T-helper 2 cell treated with Interferon-gamma antibody and Interleukin-4, amounts not matched to agents 5 μg/mL and 100 μg/mL, for 36 hours (primary cell): Measurements from ENCODE around the gene CCDC183.
"Not testable (repeated sequence)": the region's sequence is repeated elsewhere in the genome, so short reads cannot be mapped to it uniquely, and the experiment has no call there.

Experiments
- DNase-seq: peaks from one replicate; pipeline ENCODE4 v3.0.0; 2021; ENCODE audit warnings: low spot score
- H3K27ac Mint-ChIP-seq: one replicate; pipeline ENCODE4 v1.8.0; 2021; ENCODE audit warnings: mild to moderate bottlenecking, mixed read lengths
- H3K27me3 Mint-ChIP-seq: one replicate; pipeline ENCODE4 v1.8.0; 2021; ENCODE audit warnings: low read depth, mixed read lengths
- H3K36me3 Mint-ChIP-seq: one replicate; pipeline ENCODE4 v1.8.0; 2021; ENCODE audit warnings: low read depth, mixed read lengths
- H3K4me1 Mint-ChIP-seq: one replicate; pipeline ENCODE4 v1.8.0; 2021; ENCODE audit warnings: low read depth, mixed read lengths
- H3K4me3 Mint-ChIP-seq: one replicate; pipeline ENCODE4 v1.8.0; 2022; ENCODE audit warnings: mild to moderate bottlenecking, moderate library complexity, mixed read lengths
- H3K9me3 Mint-ChIP-seq: one replicate; pipeline ENCODE4 v1.8.0; 2021; ENCODE audit warnings: mixed read lengths

The CCDC183 gene

DNA sequence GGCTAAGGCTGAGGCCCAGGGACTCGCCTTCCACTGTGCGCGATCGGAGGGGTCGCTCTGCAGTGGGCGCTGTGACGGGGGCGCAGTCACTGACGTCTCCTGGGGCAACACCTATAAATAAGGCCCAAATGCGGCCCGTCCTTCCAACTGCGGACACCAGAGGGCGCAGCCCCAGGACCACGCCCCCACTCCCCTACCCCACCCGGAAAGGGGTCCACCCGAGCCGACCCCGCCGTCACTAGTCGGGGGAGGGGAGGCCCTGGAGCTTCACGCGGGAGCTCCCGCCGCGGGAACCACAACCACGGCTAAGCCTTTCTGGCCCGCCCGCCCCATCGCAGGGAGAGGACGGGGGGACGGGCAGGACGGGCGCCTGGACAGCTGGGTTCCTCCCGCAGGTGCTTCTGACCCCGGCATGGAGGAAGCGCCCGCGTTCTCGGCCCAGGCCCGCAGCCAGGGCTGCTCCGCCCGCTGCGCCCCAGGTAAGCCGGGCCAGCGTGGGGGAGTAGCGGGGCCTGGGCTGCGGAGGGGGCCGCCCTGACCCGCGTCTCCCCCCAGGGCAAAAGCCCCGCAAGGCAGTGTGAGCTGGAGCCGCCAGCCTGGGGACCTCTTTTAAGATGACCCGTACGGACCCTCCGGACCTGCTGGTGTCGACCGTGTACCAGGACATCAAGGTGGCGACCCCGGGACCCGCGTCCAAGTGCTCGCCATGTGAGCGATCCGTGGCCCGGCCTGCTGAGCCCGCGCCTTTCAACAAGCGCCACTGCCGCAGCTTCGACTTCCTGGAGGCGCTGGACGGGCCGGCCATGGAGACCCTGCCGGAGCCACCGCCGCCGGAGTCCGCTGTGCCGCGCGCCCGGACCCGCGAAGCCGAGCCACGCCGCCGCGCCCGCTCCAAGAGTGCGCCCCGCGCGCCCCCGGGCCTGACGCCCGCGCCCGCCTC is 47.9 kb downstream of the CCDC183 start:
- H3K4me3 Mint-ChIP-seq = peak overlapping the region; percentile 54
- H3K4me1 Mint-ChIP-seq = peaks cover 13% of the 10 kb centered on the region
- DNase-seq = peak; percentile 48
- H3K9me3 Mint-ChIP-seq, H3K36me3 Mint-ChIP-seq: not testable (repeated sequence)
- peaks cover 16% of the 10 kb centered on the region for H3K27me3 Mint-ChIP-seq
- H3K27ac Mint-ChIP-seq = peak overlapping the region; percentile 41

DNA sequence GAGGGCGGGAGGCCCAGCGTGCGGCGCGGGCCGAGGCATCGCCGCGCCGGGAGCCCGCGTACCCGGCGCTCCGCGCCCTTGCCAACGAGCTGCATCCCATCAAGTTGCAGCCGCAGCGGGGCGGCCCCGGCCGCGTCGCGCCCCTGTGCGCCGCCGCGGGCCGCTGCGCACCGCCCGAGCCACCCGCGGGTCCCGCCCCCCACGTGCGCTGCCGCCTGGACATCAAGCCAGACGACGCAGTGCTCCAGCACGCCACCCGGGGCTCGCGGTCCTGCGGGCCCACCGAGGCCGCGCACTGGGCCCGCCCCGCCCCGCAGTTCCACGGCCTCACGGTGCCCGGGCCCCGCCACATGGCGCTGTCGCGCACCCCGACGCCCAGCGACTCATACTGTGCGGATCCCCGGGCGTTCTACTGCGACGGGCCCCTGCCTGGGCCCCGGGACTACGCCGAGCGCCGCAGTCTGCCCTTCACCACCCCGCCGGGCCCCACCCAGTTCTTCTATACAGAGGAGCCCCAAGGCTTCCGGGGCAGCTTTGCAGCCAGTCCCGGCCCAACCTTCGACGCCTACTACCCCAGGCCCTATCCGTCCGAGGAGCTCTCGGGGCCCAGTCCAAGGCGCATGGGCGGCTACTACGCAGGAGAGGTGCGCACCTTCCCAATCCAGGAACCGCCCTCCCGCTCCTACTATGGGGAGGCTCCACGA is 48.8 kb downstream of the CCDC183 start:
- Mint-ChIP-seq H3K27ac (peak overlapping the region; percentile 26), H3K36me3 (peaks cover 4% of the 10 kb centered on the region), H3K4me1 (peaks cover 15% of the 10 kb centered on the region), H3K4me3 (no peak overlapping the region), H3K27me3 (peaks cover 17% of the 10 kb centered on the region), H3K9me3 (no peaks in the 10 kb centered on the region)
- no peak for DNase-seq

DNA sequence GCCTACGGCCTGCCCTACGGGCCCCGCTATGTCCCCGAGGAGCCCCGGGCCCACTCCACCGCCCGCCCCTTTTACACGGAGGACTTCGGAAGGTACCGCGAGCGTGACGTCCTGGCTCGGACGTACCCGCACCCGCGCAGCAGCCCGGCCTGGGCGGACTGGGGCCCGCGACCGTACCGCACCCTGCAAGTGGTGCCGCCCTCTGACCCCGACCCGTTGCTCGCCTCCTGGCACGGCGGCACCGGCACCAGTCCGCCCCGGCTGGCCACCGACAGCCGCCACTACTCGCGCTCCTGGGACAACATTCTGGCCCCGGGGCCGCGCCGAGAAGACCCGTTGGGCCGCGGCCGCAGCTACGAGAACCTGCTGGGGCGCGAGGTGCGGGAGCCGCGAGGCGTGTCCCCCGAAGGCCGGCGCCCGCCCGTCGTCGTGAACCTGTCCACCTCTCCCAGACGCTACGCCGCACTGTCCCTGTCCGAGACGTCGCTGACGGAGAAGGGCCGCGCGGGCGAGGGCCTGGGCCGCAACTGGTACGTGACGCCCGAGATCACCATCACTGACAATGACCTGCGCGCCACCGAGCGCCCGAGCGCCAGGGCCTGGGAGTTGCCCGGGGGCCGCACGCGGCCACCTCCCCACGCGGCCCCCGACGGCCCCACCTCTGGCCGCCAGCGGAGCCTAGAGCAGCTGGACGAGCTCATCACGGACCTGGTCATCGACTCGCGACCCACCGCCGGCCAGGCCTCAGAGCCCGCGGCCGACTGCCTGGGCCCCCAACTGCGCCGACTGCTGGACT is 49.5 kb downstream of the CCDC183 start:
- Mint-ChIP-seq H3K4me3 (no peak overlapping the region), H3K36me3 (peaks cover 2% of the 10 kb centered on the region), H3K27me3 (peaks cover 17% of the 10 kb centered on the region), H3K9me3 (no peaks in the 10 kb centered on the region), H3K4me1 (peaks cover 12% of the 10 kb centered on the region), H3K27ac (peak overlapping the region; percentile 26)
- no peak for DNase-seq

DNA sequence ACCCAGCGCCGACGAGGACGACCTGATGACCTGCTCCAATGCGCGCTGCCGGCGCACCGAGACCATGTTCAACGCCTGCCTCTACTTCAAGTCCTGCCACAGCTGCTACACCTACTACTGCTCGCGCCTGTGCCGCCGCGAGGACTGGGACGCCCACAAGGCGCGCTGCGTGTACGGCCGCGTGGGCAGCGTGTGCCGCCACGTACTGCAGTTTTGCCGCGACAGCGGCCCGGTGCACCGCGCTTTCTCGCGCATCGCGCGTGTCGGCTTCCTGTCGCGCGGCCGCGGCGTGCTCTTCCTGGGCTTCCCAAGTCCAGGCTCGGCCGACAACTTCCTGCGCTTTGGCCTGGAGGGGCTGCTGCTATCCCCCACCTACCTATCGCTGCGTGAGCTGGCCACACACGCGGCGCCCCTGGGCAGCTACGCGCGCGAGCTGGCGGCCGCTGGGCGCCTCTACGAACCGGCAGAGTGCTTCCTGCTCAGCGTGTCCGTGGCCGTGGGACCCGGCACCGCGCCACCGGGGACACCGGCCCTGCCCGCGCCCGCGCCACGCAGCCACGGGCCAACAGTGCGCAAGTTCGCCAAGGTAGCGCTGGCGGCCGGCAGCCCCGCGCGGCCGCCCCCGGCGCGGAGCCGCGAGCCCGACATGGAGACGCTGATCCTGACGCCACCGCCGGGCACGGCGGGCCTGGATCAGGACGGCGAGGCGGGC is 50.4 kb downstream of the CCDC183 start:
- H3K4me1 Mint-ChIP-seq = peaks cover 12% of the 10 kb centered on the region
- DNase-seq = no peak
- H3K36me3 Mint-ChIP-seq = peaks cover 2% of the 10 kb centered on the region
- peaks cover 17% of the 10 kb centered on the region for H3K27me3 Mint-ChIP-seq
- H3K9me3 Mint-ChIP-seq = no peaks in the 10 kb centered on the region
- H3K27ac Mint-ChIP-seq = peak overlapping the region; percentile 31
- peak overlapping the region; percentile 40 for H3K4me3 Mint-ChIP-seq

DNA sequence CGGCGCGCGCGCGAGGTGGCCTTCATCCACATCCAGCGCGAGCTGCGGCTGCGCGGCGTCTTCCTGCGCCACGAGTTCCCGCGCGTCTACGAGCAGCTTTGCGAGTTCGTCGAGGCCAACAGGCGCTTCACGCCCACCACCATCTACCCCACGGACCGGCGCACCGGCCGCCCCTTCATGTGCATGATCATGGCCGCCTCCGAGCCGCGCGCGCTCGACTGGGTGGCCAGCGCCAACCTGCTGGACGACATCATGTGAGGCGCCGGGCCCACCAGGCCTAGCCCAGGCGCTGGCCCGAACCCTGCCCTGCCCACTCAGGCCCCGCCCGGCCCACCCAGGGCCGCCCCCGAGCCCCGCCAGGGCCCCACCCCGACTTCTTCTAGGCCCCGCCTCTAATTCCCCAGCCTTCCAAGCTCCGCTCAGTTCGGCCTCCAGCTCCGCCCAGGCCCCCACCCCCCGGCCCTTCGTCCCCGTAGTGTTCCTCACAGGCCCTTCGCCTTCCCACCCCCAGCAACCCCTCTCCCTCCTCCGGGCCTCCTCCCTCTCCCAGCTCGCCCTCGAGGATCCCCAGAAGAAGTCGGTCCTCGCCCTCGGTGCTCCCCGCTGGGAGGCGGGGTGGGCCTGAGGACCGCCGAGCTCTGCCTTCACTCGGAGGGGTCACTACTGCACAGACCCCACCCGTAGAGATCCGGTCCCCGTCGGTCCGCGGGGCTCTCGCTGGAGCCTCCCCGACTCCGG is 51.1 kb downstream of the CCDC183 start:
- Mint-ChIP-seq H3K9me3 (no peaks in the 10 kb centered on the region), H3K4me3 (peak overlapping the region; percentile 92), H3K4me1 (peaks cover 12% of the 10 kb centered on the region), H3K36me3 (peaks cover 2% of the 10 kb centered on the region), H3K27me3 (peaks cover 17% of the 10 kb centered on the region), H3K27ac (peak overlapping the region; percentile 90)
- peak; percentile 31 for DNase-seq

DNA sequence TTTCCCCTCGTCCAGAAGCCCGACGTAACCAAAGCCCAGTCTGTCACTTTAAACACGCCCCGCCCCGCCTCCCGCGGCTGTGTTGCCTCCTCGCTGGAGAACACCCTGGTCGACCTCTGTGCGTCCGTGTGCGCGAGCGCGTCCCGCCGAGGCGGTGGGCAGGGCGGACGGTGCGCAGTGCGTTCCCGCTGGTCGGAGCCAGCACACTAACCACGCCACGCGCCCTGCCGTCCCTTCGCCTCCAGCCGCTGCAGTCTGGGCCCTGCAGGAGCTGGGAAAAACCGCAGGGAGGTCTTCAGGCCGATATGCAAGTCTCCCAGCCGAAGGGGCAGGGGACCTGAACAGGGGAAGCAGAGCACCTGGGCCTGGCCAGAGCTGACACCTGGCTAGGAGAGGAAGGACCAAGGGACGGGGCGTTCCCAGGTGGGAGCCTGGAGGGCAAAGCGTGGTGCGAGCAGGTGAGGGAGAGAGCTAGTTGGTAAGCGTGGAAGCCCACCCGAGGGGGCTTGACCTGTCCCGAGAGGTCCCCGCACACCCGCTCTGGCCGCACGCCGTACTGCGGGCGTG is 51.8 kb downstream of the CCDC183 start:
- H3K27me3 Mint-ChIP-seq = peaks cover 17% of the 10 kb centered on the region
- H3K9me3 Mint-ChIP-seq = no peaks in the 10 kb centered on the region
- DNase-seq = peak; percentile 86
- peaks cover 2% of the 10 kb centered on the region for H3K36me3 Mint-ChIP-seq
- H3K27ac Mint-ChIP-seq = peak overlapping the region; percentile 90
- peaks cover 12% of the 10 kb centered on the region for H3K4me1 Mint-ChIP-seq
- H3K4me3 Mint-ChIP-seq = peak overlapping the region; percentile 92

DNA sequence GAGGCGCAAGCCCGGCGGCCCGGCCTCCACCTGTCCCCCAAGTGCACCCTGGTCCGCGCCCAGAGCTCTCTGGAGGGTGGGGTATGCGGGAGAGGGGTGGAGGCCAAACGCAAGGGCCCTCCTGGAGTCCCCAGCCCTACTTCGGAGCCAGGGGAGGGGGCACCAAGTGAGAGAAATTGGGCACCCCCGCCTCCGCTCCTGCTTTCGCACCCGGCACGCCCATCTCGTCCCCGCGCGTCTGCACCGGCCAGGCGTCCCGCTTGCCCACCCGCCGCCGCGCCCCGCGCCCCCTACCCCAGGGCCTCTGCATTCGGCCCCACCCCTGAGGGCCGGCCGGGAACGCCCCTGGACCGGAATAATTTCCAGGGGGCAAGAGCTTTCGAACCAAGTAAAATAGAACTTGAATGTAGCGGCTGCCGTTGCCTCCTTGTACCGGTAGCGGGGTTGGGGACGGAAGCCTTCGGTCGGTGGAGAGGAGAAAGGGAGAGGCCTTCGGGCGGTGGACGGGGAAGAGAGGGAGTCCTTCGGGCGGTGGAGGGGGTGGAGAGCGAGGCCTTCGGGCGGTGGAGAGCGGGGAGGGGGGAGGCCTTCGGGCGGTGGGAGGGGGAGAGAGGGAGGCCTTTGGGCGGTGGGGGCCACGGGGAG is 52.4 kb downstream of the CCDC183 start:
- DNase-seq = peak; percentile 35
- no peaks in the 10 kb centered on the region for H3K9me3 Mint-ChIP-seq
- H3K36me3 Mint-ChIP-seq = peaks cover 2% of the 10 kb centered on the region
- peak overlapping the region; percentile 92 for H3K4me3 Mint-ChIP-seq
- peak overlapping the region; percentile 91 for H3K27ac Mint-ChIP-seq
- H3K4me1 Mint-ChIP-seq = peaks cover 10% of the 10 kb centered on the region
- H3K27me3 Mint-ChIP-seq = peaks cover 17% of the 10 kb centered on the region

DNA sequence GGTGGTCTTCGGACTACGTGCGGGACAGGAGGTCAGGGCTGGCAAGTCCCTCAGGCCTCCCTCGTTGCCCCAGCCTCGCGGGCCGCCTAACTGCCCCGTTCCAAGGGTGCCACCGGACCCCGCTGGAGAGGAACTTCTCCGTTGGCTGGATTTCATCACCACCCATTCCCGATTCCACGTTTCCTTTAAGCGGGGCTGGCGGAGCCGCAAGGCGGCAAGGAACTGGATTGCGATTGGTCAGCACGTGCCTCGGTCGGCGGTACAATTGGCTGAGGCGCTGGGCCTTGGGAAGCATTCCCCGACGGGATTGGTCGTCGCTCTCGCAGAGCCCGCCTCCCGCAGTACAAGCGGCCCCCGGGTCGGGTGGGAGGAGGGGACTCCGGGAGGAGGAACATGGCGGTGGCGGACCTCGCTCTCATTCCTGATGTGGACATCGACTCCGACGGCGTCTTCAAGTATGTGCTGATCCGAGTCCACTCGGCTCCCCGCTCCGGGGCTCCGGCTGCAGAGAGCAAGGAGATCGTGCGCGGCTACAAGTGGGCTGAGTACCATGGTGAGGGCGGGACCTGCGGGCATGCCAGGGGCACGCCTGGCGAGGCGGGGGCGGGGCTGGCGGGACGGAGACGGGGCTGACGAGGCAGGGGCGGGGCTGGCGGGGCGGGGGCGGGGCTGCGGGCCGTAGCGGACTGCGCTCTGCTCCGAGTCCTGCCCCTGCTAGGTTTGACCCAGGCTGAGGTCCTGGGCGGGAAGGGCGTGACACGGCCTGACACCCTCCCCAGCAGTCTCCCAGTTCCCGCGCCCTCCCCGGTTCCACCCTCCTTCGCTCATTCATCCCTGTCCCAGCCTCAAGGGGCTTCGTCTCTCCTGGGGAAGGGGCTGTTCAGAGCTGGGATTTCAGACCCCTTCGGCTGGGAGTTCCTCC is 53.2 kb downstream of the CCDC183 start, which contains the start of gene PHPT1:
TSS of gene PHPT1 (plus strand) at position 372 of the 922 bp plus-strand sequence. CDS start at position 394, 22 bp downstream.
- peaks cover 8% of the 10 kb centered on the region for H3K4me1 Mint-ChIP-seq
- peaks cover 14% of the 10 kb centered on the region for H3K27me3 Mint-ChIP-seq
- H3K9me3 Mint-ChIP-seq = no peaks in the 10 kb centered on the region
- peaks cover 2% of the 10 kb centered on the region for H3K36me3 Mint-ChIP-seq
- H3K4me3 Mint-ChIP-seq = peak within 1 kb of the TSS; percentile 92
- peak within 1 kb of the TSS; percentile 91 for H3K27ac Mint-ChIP-seq
- DNase-seq = peak; percentile 97

DNA sequence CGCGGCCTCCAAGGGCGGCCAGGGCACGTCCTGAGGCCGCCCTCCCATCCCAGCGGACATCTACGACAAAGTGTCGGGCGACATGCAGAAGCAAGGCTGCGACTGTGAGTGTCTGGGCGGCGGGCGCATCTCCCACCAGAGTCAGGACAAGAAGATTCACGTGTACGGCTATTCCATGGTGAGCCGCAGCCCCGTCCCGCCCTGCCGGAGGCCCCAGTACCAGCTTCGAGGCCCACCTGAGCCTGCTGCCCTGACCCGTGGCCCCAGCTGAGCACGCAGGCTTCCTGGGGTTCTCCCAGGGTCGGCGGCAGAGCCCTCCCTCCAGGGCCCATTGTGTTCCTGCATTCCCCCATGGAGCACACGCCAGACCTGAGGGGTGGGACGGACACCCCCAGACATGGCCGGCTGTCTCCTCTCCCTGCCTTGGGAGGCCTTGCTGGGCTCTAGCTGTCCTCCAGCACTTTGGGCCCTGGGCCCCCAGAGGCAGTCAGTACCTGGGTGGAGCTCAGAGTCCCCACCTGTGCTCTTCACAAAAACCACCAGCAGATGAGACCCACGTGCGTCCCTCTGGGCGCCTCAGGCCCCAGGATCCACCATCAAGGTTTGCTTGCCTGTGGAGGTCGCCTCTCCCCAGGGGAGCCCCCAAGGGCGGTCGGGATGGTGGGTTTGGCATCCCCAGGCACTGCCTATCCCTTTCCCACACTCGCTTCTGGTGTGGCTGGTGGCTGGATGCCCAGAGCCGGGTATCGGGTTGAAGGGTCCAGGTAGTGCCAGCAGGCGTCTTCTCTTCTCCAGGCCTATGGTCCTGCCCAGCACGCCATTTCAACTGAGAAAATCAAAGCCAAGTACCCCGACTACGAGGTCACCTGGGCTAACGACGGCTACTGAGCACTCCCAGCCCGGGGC is 54.1 kb downstream of the CCDC183 start:
- Mint-ChIP-seq H3K4me1 (peaks cover 8% of the 10 kb centered on the region), H3K9me3 (no peaks in the 10 kb centered on the region), H3K36me3 (peaks cover 2% of the 10 kb centered on the region), H3K27ac (peak overlapping the region; percentile 78), H3K27me3 (peaks cover 13% of the 10 kb centered on the region), H3K4me3 (peak overlapping the region; percentile 92)
- DNase-seq = no peak

DNA sequence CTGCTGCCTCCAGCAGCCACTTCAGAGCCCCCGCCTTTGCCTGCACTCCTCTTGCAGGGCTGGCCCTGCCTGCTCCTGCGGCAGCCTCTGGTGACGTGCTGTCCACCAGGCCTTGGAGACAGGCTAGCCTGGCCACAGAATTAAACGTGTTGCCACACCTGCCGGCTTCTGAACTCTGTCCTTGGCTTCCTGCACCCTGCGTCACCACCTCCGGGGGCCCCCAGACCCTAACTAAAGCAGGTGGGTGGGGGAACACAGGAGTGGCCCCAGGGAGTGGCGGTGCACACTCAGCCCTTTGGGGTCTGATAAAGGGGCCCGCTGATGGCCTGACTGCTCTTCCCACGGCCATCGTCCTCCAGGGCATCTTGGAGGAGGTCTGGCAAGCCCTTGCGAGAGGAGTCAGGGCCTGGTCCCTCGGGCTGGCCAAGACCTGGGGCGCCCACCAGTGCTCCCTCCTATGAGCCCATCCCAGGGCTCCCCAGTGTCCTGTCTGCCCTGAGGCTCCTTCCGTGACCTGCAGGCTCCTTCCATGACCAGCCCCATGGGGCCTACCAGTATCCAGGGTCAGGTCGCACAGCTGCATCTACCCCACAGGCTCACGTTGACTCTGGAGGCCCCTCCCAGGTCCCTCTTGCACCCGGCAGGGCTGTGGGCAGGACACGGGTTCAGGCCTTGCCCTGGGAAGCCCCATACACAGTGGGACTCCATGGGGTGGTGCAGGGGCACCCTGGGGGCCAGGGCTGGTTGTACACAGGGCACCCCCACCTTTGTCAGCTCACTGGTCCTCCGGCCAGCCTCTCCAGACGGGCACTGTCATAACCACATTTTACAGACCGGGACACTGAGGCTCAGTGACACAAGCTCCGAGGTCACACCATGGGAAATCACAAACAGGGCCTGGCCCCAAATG is 55.0 kb downstream of the CCDC183 start:
- DNase-seq = no peak
- Mint-ChIP-seq H3K4me3 (peak overlapping the region; percentile 2), H3K4me1 (peaks cover 8% of the 10 kb centered on the region), H3K27me3 (peaks cover 12% of the 10 kb centered on the region), H3K36me3 (peaks cover 2% of the 10 kb centered on the region), H3K27ac (no peak overlapping the region), H3K9me3 (no peaks in the 10 kb centered on the region)
